ENCODE results near the gene APBA2.
"Not testable (repeated sequence)": the region's sequence is repeated elsewhere in the genome, so short reads cannot be mapped to it uniquely, and the experiment has no call there.

GRCh38 chr15:28889871-28890270 is 4.1 kb downstream of the APBA2 start:
- not testable (repeated sequence) for TF ChIP-seq CTCF (IDR thresholded peaks at IDR 0.05); EP300 (IDR thresholded peaks at IDR 0.05; ENCODE audit: low read depth); POLR2AphosphoS5 (IDR thresholded peaks at IDR 0.05)

Measured in transverse colon (tissue), 4 donors.